GM21526 (cell line): ENCODE measurements around the gene CFAP100.

ENCODE experiments used
- ATAC-seq: cut with Tn5 transposase; IDR thresholded peaks from one replicate; pipeline ENCODE4 v1.9.1; 2021; ENCODE audit warnings: moderate library complexity; ENCODE audit not compliant: unreplicated experiment, low FRiP score

The CFAP100 gene

GRCh38 chr3:126399351-126399735 is 4.6 kb downstream of the CFAP100 start:
- ATAC-seq: no peak

- ATAC-seq: no peak
These were observed 5.0 kb downstream of the CFAP100 start for GRCh38 chr3:126399756-126400155.

GRCh38 chr3:126401611-126402160 is 7.0 kb downstream of the CFAP100 start:
- ATAC-seq: no peak

- ATAC-seq: no peak
These were observed 7.5 kb downstream of the CFAP100 start for GRCh38 chr3:126402178-126402577.

DNA sequence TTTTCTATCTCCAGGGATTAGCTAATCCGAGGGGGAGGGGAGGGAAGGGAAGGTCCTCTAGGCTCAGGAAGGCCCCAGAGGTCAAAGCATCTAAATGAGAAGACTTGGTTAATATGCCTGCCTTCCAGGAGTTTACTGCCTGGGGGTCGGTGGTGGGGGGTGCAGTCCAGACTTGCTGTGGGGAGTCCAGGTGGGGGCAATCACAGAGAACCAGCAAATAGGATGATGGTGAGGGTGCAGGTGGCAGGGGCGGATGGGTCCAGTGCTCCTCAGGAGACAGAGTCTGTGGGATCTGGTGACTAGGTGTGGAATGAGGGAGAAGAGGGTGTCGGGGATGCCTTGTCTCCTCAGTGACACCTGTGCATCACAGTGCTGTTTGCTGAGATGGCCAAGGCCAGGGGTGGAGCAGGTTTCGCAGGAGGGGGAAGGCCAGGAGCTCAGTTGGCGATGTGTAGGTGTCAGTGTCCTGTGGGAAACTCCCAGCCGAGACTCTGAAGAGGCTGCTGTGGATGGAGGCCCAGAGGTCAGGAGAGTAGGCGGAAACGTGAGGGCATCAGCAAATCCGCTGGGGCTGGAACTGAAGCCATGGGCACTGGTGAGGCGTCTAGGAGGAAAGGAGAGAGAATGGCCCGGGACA is 8.1 kb downstream of the CFAP100 start:
- no peak for ATAC-seq

DNA sequence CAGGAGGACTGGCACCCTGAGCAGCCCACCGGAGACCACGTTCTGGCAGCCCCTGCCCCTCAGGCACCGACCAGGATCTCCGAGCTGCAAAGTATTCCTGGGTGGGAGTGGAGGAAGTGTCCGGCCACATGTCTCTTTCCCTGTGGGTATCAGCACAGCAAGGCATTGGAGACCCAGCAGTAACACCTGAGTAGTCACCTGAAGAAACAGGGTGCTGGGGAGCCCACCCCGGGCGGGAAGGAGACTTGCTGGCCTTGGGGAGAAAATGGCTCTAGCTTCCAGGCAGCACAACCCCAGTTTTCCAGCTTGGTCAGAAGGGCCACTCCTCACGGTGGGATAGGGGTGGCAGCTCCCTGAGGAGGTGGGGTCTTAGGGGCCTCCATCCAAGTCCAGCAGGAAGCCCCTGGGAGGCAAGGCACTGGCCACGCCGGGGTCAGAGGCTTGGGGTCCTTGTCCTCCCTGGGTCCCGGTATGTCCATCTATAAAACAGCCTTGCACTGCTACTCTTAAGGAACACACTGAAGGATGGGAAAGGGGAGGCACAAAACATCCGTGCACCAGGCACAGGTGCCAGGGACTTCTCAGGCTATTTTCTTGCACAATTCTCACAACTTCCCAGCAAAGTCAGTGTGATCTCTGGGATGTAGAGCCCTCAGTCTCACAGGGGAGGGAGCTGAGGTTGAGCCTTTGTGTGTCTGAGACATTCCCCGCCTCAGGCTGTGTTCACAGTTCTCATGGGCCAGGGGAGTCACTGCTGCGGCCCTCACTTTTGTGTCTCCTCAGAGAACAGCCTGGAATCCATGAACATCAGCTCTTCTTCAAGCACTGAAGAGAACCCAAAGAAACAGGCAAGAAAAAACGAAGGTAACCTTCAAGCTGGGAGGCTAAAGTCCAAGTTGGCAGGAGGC is 11.9 kb downstream of the CFAP100 start:
- no peak for ATAC-seq

DNA sequence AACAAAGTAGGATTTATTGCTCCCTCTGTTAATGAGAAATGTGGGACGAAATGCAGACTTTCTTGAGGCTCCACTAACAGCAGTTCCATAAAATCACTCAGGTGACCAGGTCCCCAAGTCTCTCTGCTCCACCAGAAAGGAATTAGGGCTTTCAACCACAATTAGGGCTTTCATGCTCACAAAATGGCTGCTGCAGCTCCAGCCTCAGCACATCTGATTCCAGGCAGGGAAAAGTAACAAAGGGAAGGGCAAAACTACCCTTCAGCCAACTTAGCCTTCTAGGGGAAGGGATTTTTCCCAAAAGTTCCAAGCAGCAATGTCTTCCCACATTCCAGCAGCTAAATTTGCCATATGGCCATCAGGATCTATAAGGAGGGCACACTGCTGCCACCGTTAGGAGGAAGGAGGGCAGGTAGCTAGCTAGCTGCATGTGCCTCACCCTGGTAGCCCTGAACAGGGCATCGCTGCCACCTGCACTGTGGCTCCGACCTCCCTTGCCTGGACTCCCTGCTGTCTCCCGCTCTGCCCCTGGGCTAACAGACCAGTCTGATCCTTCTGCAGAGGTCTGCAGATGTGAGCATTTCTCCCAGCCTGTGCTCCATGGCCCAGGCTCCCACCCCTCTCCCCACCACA is 12.8 kb downstream of the CFAP100 start:
- ATAC-seq: no peak

DNA sequence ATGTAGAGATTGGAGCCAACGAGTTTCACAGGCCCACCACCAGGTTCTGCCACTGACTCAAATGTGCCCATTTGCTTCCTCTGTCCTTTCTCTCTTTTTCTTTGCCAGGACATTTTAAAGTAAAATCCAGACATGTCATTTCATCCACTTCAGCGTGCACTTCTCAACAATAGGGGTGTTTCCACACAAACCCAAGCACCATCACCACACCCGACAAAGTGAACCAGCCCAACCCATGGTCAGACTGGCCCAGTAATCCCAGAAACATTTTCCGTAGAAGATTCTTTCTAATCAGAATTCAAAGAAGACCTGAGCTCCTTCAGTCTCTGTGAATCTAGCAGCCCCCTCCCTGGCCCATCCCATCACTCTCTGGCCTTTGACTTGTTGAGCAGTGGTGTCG is 13.4 kb downstream of the CFAP100 start:
- ATAC-seq: no peak

DNA sequence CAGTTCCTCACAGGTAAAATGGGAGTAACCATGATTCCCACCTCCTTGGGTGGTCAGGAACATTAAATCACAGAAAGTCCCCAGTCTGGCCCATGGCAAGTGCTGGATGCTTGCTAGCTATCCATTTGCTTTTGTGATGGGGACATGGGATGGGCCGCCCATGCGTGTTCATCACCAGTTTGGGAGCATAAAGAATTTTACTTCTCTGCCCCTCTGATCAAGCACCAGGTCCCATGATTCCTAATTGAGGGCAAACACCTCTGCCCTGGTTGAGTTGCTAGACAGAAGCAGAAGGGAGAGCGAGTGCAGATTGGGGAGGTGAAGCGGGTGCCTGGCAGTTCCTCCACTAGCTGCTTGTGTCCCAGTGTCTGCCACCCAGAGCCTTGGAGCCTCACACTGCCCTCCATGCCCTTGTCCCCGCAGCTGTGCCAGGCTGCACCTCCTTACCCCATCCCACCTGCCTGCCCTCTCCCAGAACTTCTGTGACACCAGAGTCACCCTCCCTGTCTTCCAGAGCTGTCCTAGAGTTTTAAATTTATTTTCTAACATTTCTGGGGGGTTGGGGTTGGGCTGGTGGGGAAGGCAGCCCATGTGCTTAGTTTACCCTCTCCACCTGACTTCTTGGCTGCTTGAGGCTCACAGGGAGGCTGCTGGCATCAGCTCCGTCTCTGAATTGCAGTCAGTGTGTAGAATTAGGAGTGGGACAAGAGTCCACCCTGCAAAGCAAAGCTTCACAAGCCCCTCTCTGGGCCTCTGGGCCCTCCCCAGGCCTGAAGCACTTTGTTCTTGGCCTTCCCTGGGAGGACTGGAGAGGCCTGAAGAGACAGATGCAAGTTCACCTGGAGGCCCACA is 18.4 kb downstream of the CFAP100 start:
- ATAC-seq: no peak

DNA sequence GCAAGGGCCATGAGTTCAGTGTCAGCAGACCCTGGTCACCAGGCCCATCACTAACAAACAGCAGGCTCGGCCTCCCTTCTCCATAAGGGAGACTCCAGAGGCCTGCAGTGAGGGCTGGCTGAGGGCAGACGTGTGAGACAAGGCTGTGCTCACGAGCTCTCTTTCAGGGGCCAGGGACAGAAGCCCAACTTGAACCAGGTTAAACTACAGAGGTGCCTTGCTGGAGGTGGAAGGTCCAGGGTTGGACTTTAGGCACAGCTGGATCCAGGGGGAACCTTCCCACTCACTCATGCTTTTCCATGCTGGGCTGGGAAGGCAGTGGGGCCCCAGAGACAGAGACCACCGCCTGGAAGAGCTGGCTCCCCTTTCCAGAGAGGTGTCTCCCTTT is 19.0 kb downstream of the CFAP100 start:
- ATAC-seq: no peak

DNA sequence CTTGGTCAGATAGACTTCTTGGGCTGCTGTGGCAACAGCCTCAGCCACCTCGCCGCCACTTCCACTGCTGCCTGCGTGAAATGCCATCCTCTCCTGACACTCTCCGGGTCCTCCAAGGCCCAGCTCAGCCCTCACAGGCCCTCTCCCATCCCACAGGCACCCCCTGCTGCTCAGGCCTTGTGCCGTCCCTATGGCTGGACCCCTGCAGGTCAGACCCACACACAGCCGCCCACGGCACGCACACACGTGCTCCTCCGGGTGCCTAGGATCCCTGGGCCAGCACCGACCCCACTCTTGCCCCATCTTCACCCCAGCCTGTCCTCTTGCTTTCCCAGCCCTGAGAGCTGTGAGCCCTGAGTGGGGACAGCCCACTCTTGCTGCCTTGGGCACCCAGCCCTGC is 19.7 kb downstream of the CFAP100 start:
- ATAC-seq: no peak

GRCh38 chr3:126414961-126415660 is 20.4 kb downstream of the CFAP100 start:
- no peak for ATAC-seq

DNA sequence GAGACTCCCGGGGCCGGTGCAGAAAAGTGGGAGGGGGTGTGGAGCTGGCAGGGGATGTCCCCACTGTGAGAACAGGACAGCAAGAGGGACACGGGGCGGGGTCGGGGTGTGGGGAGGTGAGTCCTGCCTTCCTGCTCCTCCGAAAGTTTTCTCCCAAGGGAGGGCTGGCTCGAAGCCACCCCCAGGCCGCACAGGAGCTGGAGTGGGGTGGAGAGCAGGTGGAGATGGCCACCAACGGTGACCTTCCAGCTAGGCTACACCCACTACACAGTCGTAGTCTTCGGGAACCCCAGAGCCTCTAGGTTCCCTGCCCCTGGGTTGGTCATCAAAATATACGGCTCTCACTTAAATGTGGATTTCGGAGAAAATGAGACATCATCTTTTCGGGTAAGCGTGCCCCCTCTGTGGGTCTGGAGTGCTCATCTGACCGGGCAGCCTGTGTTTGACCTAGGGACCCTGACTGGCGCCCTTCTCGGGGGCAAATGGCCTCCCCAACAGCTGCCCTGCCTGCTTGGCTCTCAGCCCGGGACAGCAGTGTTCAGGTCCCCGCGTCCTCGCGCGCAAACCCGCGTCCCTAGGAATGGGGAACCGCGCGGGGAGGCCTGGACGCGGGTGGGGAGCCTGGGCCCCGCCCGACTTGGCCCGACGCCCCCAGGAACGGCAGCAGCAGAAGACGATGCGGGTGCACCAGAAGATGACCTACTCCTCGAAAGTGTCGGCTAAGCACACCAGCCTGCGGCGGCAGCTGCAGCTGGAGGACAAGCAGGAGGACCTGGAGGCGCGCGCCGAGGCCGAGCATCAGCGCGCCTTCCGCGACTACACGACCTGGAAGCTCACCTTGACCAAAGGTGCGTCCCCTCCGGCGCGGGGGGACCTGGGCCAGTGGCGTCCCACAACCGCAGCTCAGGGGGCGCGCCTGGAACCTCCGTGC is 21.2 kb downstream of the CFAP100 start:
- no peak for ATAC-seq

GRCh38 chr3:126416943-126417342 is 22.2 kb downstream of the CFAP100 start:
- ATAC-seq: no peak

- no peak for ATAC-seq
These were observed 22.8 kb downstream of the CFAP100 start for GRCh38 chr3:126417515-126417914.

DNA sequence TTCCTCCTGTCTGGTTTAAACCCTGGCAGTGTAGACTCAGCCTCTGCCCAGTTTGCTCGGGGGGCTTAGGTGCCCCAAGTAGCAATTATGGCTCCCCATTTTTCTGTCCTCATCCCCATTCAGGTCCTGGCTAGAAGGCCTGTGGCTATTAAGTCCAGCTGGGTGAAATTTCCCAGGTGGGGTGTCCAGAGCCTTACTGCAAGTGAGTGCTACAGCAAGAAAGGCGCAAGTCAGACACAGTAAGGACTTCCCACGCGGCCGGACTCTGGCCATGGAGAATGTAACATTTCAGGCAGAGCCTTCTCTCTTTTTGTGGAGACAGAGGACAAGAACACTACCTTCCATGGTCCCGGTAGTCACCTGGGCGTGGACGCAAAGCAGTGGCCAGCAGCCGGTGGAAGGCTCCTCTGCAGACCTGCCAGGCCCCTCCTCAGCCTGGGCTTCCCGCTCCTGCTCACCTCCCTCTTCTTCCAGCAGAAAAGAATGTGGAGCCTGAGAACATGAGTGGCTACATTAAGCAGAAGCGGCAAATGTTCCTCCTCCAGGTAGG is 23.3 kb downstream of the CFAP100 start:
- ATAC-seq: no peak

GRCh38 chr3:126418661-126419131 is 24.0 kb downstream of the CFAP100 start:
- no peak for ATAC-seq

GRCh38 chr3:126419151-126419703 is 24.5 kb downstream of the CFAP100 start:
- no peak for ATAC-seq
